HG03066 (cell line): Measurements from ENCODE around the gene AIG1.
A peak's percentile ranks its signal among the peaks of the same experiment; 100 is the strongest.
"Not testable (repeated sequence)": the region's sequence is repeated elsewhere in the genome, so short reads cannot be mapped to it uniquely, and the experiment has no call there.

Experiments
- ATAC-seq: cut with Tn5 transposase; IDR thresholded peaks from one replicate; pipeline ENCODE4 v1.9.1; 2021; ENCODE audit warnings: low read depth; ENCODE audit not compliant: unreplicated experiment

The AIG1 gene

GRCh38 chr6:143055213-143055612 is 5.5 kb upstream of the AIG1 start:
- ATAC-seq, result no peak

- no peak for ATAC-seq
Observed at GRCh38 chr6:143055891-143056290, 4.8 kb upstream of the AIG1 start.

- ATAC-seq, result no peak
Observed at GRCh38 chr6:143058987-143059386, 1.7 kb upstream of the AIG1 start.

- no peak for ATAC-seq
Observed at GRCh38 chr6:143059663-143060353, 881 bp upstream of the AIG1 start.

GRCh38 chr6:143060354-143060805 is 309 bp upstream of the AIG1 start:
- peak; percentile 65 for ATAC-seq

GRCh38 chr6:143061597-143062385 is 1.1 kb downstream of the AIG1 start:
- ATAC-seq, result no peak

DNA sequence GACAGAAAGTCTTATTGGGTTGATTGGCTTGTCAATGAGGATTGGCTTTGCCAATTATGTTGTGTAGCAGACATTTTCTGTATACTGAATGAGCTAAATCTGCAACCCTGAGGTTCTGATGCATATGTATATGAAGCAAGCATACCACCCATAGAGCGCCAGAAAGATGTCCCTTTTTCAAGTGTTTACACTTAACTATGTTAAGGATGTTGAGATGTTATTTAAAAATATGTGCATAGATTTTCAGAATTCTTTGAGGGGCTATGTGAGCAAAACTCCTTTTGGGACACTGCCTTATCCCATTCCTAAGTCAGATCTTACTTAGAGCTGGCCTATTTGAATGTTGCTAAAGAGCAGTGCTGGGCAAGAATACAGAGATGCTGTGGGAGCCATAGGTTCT is 1.9 kb downstream of the AIG1 start:
- ATAC-seq, result no peak

DNA sequence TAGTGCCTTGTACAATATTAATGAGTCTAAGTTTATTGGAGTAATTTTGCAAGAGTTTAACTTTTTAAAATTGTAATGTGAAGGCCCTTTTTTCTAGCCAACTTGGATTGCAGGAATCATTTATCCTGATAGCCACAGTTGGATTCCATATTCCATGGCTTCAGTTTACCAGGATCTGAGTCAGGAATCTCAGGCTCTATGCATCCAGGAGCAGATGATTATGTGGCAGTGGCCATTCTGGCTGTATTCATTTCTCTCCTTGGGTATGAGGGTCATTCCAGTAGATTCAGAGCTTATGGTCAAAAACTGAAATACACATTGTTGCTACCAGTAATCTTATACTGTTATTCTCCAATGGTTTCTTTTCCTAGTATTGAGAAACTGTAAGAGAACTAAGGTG is 2.9 kb downstream of the AIG1 start:
- no peak for ATAC-seq

DNA sequence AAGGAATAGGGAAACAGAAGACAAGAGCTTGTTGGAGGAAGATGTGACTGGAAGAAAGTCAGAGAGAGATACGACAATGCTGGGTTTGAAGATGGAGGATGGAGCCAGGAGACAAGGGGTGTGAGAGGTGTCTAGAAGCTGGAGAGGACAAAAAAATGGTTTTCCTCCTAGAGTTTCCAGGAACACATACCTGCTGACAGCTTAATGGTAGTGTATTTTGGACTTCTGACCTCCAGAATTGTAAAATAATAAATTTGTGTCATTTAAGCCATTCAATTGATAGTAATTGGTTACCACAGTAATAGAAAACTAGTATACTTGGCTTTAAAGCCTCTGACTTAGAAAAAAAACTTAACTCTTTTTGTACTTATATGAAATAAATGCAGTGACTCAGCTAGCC is 3.6 kb downstream of the AIG1 start:
- no peak for ATAC-seq

DNA sequence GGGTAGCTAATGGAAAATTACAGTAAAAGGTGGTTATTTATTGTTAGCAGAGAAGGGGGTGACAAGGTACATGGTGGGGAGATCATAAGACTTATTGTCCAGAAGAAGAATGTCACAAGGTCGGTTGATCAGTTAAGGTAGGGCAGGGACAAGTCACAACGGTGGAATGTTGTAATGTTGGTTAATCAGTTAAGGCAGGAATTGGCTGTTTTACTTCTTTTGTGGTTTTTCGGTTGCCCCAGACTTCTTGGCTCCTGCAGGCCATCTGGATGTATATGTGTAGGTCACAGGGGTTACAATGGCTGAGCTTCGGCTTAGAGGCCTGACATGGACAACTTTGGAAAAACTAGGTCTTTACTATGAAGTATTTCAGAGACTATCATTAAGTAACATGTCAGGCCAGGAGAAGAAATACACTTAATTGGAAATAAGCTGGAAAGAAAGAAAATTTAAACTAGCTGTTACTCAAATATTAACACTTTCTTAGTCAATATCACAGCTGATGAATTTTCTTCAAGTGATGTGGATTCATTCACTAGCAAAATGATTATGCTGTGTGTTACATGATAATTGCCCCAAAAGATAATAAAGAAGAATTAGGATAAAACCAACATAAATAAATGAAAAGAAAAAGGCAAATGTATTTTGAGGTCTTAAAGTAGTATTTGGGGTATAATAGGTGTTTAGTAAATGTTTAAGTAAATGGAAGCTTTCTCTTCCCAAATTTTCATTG is 4.4 kb downstream of the AIG1 start:
- no peak for ATAC-seq

DNA sequence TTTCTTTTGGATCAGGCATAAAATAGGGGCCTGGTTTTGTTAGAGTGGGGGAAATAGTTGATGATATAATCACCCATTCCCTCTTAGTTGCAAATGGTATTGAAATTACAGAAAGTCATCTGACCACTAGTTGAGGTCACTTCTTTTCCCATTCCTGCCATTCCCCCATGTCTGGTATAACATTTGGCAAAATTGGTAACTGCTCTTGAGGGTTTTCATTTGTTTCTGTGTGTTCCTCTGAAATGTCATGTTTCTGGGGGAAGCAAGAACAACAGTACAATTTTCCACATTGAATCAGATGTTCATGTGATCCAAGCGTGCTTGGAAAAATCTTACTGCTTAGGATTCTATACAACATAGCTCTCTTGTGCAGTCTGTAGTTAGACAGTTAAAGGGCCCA is 7.3 kb downstream of the AIG1 start:
- no peak for ATAC-seq

- ATAC-seq, result no peak
Observed at GRCh38 chr6:143074101-143074500, 13.4 kb downstream of the AIG1 start.

GRCh38 chr6:143074670-143075318 is 14.1 kb downstream of the AIG1 start:
- ATAC-seq, result no peak

DNA sequence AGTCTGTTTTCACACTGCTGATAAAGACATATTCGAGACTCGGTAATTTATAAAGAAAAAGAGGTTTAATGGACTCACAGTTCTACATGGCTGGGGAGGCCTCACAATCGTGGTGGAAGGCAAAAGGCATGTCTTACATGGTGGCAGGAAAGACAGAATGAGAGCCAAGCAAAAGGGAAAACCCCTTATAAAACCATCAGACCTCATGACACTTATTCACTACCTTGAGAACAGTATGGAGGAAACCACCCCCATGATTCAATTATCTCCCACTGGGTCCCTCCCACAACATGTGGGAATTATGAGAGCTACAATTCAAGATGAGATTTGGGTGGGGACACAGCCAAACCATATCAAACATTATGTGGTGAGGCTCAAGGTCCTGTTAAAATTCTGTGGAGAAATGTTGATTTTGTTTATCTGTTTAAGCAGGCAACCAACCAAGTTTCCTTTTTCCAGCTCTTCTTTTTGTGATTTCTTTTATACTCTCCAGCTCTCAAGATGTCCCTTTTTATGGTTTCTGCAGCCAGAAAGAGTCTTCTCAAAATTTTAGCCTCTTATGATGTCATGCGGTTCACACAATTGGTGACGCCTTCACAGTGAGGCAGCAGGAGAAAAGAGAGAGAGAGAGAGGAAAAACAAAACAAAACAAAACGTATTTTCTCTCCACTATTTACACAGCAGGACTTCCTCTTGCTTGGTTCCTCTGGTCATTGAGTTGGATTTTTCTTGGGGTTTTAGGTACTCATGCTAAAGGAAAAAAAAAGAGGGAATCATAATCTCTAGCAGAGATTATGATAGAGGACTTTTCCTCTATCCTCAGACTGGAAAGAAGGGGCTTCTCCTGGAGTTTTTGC is 18.0 kb downstream of the AIG1 start:
- ATAC-seq, result no peak

DNA sequence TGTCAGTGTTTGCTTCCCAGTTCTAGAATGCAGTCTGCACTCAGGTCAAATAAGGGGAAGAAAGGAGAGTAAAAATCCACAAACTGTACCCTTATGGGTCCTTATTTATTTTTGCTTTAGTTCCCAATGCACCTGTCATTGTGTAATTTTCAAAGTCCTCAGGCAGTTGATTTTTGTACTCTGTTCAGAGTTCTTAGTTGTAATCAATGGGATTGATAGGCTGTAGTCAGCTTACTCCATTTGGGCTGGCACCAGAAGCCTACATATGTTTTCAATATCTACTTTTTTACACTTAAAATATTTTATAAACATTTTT is 18.6 kb downstream of the AIG1 start:
- ATAC-seq, result no peak

DNA sequence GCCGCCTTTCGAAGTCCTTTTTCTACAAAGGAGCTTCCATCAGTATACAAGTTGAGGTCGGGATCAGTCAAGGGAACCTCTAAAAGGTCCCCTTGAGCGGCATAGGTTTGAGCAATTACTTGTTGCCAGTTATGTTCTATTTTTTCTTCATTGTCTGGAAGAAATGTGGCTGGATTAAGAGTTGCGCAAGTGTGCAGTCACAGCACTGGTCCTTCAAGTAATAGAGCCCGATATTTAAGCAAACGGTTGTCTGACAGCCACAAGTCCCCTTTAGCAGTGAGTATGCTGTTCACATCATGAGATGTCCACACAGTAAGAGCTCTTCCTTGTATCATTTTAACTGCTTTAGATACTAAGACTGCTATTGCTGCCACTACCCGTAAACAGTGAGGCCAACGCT is 21.6 kb downstream of the AIG1 start:
- not testable (repeated sequence) for ATAC-seq

GRCh38 chr6:143084019-143084418 is 23.3 kb downstream of the AIG1 start:
- not testable (repeated sequence) for ATAC-seq

DNA sequence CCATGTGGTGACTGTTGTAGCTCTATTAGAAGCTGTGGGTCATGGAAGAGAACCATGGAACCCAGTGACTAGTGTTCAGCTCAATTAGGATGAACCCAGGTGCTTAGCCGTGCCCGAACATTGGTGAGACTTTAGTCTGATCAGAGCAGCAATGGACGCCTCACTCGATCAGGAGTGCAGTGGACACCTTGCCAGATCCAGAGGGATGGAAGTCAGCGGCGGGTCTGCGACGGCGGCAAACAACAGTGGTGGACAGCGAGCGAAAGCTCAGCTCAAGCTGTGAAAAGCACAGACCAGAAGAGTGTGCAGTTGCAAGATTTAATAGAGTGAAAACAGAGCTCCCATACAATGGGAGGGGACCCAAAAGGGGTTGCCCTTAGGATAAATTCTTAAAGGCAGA is 26.6 kb downstream of the AIG1 start:
- not testable (repeated sequence) for ATAC-seq

GRCh38 chr6:143087856-143088255 is 27.2 kb downstream of the AIG1 start:
- no peak for ATAC-seq
